DND-41 (cell line): ENCODE measurements around the gene SPRR2F.

Source experiments
- CTCF ChIP-seq: IDR thresholded peaks from 2 replicates; pipeline ENCODE4 v1.5.1; 2012; ENCODE audit warnings: borderline replicate concordance, low read length, moderate library complexity, mild to moderate bottlenecking; ENCODE audit not compliant: poor library complexity, severe bottlenecking; ENCODE audit errors: extremely low read depth
- EZH2 ChIP-seq: IDR thresholded peaks from 3 replicates; pipeline ENCODE4 v1.6.1; 2012; ENCODE audit warnings: borderline replicate concordance, low read depth, mild to moderate bottlenecking, moderate library complexity, low read length, inconsistent platforms; ENCODE audit not compliant: severe bottlenecking

DNA sequence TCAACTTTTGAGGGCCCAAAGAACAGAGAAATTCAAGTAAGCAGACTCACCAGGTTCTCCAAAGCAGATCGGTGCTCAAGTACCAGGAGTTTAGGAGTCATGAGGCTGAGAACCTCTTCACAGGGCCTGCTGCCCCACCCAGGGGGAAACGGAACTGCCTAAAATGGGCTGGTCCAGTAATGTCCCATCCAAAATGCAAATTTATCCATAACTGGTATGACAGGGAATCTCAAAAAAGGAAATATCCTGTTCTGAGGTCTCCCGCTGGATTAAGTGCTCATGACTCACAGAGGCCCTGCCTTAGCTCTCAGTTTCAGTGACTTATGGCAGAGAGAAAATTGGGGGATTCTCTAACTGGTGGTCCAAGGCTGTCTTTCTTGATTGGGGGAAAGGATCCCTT lies 28.1 kb upstream of the SPRR2F start:
- TF ChIP-seq CTCF: no peak
- TF ChIP-seq EZH2: no peak
